GM10248 (cell line): ENCODE data around the gene COL9A1.

Source experiments
- CTCF ChIA-PET: fragments of 300-600 bp; sonication (Branson Sonifier 250); formaldehyde crosslinking; extraction: SDS; loops from one replicate; lab custom pipeline; 2021; ENCODE audit warnings: antibody characterized with exemption; lab: Yijun Ruan, JAX
- POLR2A ChIA-PET: fragments of 350-650 bp; sonication (Branson Sonifier 250); formaldehyde crosslinking; extraction: SDS; loops from one replicate; lab custom pipeline; 2020; ENCODE audit warnings: antibody characterized with exemption; lab: Yijun Ruan, JAX
- DNase-seq: peaks from one replicate; pipeline ENCODE4 v3.0.0; 2012; ENCODE audit errors: extremely low spot score
- CTCF ChIP-seq: IDR thresholded peaks from 2 replicates; pipeline ENCODE4 v1.5.1; 2012; ENCODE audit warnings: mild to moderate bottlenecking, low read depth; ENCODE audit errors: extremely low read depth, missing control alignments, control extremely low read depth

Gene COL9A1

GRCh38 chr6:70168681-70169377, 134.1 kb downstream of the COL9A1 start:
- POLR2A ChIA-PET: no interaction called here
- TF ChIP-seq CTCF: no peak
- DNase-seq: no peak
- CTCF ChIA-PET: no interaction called here
